NCI-H1930 (cell line): ENCODE data around the gene IGSF3.

Experiments
- DNase-seq, 2 experiments: peaks; one replicate each; lab custom pipeline; 2025; lab: John Stamatoyannopoulos, UW

IGSF3 gene

DNA sequence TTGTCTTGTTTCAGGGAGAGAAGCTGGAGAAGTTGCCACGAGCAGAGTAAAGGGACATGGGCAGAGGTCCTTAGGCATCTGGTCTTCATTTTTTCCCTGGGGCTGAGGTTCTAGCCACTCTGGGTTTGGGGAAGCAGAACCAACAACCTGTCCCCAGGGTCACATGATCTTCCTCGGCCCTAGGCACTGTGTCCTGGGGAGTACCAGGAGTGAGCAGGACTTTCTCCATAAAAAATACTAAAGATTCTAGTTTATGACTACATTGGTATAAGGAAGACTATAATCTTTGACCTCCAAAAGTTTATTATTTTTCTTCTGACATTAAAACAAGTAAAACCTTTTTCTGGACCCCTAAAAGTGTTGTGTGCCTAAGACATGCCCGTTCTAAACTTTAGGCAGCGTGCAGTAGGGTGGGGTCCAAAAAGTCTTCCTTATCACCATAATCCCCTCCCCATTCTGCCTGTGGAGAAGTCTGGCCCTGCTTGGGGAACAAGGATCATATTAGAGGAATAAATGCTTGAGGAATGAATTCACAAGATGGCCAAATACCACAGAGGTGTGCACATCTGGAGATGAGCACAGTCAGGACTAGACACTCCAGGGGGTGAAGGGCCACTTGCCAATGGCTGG, 19.3 kb upstream of the IGSF3 start:
- DNase-seq, result no peak

DNA sequence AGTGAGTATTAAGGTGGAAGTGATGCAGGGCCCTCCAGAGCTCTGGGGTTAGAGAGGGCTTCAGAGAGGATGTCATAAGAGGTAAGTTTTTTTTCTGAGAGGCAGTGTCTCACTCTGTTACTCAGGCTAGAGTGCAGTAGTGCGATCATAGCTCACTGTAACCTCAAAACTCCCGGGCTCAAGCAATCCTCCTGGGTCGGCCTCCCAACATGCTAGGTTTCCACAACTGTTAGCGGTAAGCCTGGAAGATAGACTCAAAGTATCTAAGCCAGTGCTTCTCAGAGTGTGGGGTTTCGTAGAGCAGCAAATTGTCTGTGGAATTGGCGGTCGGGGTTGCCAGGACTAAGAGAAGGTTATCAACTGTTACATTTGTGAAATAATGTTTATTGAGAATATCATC, 18.6 kb upstream of the IGSF3 start:
- no peak for DNase-seq

DNA sequence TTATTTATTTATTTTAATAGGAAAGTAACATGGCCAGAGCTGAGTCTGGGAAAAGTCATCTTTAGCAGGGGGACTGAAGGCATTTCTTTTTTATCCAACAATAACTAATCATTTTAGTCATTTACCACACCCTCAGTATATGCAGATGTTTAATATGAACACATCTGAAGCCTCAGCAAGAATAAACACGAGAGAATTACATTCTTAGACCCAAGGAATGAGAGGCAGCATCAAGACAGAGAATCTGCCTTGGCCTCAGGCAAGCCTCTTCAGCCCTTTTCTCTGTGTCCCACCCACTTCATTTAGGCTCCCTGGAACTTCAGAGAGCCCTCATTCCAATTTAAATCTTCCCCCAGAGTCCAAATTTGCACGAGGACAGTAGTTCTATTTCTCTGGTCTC, 17.0 kb upstream of the IGSF3 start:
- no peak for DNase-seq

DNA sequence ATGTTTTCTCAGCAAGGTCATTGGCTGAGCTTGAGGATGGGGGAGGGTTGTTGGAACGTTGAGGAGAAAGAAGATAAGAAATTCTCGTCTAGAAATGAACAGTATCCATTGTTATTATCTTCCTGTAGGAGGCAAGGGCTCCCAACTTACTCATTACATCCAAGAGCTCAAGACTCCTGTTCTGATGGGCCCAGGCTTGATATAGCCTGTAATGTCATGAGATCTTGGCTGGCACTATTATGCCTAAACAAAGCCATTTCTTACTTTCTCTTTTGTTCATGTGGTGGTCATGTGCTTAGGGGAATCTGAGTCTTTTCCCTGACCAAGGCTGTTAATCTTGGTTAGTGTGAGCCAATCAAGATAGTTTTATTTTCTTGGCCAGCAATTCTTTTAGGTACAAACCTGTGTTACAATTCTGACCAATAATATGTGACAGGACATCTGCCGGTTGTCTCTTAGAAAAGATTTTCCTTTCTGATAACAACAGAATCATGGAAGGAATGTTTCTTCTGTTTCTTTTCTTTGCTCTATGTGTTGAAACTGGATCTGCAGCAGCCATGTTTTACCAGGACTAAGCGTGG, 15.2 kb upstream of the IGSF3 start:
- DNase-seq, result no peak

DNA sequence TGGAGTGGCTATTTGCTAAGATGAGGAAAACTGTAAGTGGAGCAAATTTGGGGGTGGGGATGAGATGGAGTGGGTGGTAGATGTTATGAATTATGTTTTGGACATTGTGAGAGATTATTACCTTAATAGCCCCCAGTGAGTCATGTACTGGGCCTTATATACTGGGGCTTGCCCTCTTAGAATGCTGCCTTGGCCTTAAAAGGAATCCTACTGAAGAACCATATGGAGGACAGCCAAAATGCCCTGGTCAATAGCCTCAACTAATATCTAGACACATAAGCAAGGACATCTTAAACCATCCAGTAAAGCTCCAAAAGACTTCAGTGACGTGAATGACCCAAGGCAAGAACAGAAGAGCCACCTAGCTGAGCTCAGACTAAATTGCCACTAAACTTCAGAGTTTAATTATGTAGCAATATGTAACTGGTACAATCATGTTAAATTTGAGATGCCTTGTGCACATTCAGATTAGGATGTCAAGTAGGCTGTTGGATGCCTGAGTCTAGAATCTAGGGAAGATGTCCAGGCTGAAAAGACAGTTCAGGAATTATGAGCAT, 13.9 kb upstream of the IGSF3 start:
- no peak for DNase-seq

DNA sequence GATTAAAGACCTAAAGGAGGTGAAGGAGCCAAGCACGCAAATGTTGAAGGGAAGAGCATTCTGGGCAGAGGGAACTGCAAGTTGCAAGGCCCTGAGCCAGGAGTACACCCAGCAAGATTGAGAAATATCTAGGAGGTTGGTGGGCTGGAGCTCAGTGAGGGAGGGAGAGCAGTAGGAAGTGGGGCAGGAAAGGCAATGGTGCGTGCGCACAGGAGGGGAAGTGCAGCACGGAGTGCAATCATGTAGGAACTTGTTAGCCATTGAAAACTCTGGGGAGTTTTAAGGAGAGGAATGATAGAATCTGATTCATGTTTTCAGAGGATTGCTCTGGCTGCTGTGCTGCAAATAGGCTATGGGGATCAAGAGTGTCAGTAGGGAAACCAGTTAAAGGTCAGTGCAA, 13.2 kb upstream of the IGSF3 start:
- DNase-seq, result no peak

DNA sequence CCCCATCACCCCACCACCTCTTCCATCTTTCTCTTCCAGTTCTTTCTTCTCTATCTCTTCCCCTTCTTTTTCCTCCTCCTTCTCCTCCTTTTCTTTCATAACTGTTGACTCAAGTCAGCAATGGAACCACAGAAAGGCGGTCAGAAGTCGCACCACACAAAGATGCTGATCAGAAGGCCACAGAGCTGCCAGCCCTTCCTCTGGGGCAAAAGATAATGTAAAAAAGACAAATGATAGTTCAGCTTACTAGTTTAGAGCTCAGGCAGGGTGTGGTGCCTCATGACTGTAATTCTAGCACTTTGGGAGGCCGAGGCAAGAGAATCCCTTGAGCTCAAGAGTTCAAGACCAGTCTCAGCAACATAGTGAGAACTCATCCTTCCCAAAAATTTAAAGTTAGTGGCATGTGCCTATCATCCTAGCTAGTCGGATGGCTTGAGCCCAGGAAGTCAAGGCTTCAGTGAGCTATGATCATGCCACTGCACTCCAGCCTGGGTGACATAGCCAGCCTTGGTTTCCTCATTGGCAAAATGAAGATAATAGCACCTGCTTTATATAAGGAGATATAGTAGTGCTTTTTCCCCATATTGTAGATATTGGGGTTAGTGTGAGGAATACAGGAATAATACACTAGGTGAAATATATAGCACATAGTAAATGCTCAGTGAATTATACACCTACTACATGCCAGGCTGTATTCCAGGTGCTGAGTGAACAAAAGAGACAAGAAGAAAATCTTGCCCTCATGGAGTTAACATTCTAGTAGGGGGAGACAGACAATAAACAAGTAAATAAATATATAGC, 12.5 kb upstream of the IGSF3 start:
- DNase-seq, result no peak

DNA sequence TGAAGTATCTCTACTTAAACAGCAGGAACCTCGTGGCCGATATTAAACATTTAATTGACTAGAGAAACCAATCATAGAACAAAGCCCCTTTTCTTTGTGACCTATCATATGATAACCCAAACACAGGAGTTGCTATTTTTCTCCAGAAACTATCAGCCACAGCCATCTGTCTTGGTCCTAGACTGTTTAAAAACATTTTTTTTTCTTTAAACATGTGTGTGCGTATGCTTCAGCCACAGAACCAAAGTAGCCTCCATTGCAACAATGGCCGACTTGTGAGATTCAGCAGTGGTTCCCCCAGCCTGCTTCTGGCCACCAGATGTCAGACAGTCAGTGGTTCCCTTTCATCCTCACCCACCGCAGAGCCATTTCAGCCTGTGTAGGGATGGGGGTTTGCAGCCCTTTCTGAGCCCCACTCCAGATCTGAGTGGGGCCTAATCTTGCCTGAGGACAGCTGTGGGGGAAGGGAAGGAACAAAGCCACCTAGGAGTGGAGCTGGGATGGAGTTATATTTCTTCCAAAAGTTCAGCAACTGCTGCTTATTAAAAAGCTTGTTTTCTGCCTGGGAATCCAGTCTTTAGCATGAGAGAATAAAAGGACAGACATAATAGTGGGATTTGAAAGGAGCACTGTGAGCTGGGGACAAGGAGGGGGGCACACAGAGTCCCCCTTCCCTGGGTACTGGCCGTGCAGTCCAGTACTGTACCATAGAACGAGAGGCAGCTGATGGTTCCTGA, 11.7 kb upstream of the IGSF3 start:
- DNase-seq, result peak in 1 of 2 experiments; percentile 8

DNA sequence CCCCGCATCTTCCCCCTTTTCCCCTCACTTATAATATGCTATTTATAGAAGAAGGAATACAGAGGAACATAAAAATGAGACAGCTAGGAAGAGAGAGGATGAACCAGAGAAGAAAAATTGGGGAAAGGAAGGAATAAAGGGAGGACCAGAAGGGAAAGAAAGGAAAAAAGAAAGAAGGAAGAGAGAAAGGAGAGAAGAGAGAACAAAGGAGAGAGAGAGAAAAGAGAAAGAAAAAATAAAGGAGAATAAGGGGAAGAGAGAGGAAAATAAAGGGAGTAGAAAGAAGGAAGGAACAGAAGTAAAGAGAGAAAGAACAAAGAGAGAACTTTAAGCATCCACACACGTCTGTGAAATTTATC, 11.2 kb upstream of the IGSF3 start:
- no peak for DNase-seq

DNA sequence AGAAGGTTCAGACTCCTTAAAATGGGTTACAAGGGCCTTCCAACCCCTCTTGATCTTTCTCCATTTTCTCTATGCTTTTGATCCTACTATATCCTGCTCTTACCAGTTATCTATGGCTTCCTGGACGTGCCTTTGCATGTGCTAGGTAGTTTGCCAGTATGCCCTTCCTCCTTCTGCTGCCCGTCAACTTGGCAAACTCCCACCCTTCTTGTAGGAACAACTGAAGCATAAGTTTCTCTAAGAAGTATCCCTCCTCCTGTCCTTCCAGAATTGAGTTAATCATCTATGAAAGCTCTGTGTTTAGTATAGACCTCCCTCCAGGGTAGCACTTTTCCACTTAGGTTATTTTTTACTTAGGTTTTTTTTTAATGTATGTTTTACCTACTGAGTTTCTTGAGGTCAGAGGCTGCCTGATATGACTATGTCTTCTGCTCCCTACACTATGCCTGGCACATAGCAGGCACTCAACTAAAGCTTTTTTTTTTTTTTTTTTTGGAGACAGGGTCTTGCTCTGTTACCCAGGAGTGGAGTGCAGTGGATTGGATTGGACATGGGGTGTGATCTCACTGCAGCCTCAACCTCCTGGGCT, 10.0 kb upstream of the IGSF3 start:
- no peak for DNase-seq

DNA sequence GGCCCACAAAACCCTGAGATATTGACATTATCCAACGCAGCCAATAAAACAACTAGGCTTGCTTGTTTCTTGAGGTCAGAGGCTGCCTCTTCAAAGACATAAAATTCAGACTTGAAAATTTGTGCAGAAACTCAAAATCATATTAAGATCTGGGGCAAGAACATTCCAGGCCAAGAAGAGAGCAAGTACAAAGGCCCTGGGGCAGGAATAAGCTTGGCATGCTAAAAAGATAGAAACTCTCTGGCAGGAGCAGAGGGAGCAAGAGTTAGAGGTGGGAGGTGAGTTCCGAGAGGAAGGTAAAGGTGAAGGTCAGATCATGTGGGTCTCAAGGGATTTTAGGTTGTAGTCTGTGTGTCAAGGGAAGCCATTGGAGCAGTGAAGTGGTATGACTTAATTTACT, 8.8 kb upstream of the IGSF3 start:
- DNase-seq, result no peak

DNA sequence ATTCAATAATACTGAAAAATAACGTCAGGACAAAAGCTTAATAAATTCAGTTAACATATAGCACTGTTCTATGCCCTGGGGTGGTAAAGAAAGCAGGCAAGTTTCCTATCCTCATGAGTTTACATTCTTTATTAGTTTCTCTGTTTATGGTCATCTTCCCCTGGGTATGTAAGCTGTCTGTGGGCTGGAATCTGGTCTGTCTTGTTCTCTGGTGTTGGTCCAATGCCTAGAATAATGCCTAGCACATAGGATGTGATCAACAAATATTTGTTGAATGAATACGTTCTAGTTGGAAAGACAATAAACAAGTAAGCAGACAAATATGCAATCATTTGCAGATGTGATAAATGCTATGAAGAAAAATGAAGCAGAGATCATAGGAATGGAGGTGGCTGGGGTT, 7.2 kb upstream of the IGSF3 start:
- DNase-seq, result no peak

DNA sequence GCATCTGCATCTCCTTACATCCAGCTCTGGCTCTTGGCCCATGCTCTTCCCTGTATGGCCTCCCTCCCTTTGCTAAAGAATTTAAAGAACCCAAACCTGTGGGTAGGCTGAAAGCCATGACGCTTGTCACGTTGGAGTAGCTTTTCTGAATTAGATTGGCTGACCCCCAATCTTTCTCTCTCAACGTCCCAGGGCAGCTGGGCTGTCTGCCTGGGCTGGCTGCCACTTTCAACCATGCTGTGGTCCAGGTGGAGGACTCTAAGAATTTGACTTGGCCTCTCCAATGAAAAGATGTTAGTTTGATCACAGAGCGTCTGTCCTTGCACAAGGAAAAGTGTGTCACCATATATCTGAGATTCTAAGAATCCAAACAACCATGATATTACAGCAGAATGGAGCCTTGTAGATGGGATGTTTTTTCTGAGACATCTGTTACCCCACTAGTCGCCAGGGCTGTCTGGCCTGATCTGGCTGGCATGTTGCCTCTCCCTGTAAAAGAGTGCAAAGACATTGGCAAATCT, 6.5 kb upstream of the IGSF3 start:
- no peak for DNase-seq

DNA sequence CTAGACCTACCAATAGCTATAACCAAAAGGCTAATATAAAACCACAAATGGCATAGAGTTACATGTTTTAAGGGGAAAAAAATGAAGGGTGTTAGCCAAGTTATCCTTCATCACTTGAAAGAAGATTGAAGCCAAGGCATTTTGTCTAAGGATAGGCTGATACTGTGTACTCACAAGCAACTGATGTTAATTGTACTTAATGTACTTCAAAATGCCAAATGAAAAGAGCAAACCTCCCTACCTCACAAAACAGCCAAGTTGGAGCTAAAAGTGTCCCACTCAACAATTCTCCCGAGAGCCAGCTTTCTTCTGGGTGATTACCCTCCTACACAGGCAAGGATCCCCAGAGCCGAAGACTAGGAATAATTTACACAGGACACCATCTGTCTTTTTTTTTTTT, 4.4 kb upstream of the IGSF3 start:
- DNase-seq, result no peak

DNA sequence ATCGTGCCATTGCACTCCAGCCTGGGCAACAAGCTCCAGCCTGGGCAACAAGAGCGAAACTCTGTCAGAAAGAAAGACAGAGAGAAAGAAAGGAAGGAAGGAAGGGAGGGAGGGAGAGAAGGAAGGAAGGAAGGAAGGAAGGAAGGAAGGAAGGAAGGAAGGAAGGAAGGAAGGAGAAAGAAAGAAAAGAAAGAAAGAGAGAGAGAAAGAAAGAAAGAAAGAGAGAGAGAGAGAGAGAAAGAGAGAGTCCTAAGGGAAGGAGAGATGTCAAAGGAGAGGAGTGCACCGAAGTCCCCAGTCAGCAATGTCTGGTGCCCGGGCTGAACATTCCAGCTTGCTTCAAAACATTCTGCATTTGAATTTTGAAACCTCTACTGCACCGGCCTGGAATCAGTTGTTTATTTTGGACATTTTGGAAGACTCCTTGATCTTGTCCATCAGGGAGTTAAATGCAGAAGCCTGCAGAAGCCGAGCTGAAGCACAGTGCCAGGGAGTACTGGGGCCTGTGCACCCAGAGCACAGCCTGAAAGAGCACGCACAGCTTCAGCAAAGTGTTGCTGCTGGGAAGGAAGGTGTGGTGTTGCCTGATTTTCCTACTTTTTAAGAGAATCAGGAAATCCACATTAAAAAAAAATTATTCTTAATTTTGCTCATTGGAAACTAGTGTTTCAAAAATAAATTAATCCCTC, 3.7 kb upstream of the IGSF3 start:
- DNase-seq, result no peak

DNA sequence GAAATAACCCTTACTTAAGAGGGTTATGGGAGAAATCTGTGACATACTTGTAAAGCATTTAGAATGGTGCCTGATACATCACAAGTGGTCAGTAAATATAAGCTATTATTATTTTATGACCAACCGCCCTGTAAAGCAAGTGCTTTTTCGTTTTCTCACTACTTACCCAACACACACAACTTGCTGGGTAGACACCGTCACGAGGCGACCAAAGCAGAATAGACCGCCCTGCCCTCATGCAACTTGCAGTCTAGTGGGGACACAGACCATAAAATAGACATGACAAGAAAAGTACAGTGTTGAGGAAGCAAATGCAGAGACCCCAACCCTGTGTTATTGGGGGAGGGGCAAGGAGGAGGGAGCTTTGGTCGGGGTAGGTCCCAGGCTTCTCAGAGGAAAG, 744 bp upstream of the IGSF3 start:
- no peak for DNase-seq

DNA sequence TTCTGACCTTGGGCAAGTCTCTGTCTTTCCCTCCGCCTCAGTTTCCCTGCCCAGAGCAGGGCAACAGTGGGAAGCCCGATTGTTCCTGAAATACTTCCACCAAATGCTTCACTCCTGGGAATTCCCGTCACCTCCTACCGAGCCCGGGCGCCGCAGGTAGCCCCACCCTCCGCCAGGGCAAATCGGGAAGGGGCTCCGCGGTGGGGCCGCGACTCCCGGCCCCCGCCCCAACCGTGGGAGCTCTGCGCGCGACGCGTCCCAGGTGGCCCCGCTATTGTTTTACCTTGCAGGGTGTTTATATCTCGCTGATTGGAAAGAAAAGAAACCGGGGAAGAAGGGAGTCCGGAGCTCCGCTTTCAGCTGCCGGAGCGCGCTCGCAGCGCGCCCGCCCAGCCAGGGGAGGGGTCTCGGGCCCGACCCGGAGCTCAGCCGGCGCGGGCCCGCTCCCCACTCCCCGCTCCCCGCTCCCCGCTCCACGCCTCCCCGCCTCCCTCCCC, 407 bp downstream of the IGSF3 start:
- DNase-seq, result no peak

DNA sequence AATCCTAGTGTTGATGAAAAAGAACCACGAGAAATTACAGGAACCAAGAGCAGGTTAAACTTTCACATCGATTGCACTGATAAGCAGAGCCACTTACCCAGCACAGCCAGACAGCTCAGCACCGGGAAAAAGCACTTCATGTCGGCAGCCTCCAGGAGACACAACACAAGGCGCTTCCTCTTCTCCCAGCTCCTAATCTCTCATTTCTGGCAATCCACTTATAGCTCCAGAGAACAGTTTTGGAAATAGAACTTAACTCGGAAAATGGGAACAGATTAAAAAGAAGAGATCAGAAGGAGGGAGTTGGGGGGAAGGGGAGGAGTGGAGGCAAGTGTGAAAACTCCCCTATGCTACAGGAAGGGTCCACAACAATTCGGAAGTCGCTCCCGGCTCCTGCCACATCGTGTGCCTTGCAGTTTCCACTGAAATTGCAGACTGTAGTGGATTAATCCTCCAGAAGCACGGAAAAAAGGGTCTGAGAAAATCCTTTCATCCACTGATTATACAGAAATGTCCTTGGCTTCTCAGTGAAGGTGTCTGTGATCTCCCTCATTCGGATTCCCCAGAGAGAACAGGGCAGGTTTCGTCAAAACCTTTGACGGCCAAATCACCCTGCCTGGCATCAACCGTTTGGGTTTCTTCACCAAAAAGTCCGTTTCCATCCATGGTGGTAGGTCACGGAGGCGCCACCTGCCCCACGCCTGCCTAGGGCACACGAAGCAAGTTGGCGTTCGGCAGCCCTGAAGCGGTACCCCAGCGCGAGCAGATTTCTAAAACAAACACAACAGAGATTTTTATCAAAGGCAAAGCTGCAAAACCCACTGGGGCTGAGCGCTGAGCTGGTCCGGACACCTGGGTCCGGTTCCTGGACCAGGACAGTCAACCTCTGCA, 1.1 kb downstream of the IGSF3 start:
- no peak for DNase-seq

DNA sequence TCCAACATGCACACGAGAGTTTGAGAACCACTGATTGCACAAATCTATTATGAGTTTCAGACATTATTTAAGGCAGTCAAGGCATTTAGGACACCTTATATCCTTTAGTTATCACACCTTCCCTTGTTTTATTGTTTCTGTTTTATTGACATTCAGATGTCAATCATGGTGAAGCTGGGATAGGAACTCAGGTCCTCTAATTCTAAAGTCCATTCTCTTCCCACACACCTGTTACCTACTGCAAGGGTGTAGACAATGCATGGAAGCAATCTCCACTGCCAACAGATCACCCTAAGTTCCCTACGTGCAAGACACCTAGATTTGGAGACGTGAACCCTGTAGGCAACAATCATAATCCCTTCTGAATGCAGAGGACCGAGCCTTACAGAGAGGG, 2.6 kb downstream of the IGSF3 start:
- DNase-seq, result no peak

DNA sequence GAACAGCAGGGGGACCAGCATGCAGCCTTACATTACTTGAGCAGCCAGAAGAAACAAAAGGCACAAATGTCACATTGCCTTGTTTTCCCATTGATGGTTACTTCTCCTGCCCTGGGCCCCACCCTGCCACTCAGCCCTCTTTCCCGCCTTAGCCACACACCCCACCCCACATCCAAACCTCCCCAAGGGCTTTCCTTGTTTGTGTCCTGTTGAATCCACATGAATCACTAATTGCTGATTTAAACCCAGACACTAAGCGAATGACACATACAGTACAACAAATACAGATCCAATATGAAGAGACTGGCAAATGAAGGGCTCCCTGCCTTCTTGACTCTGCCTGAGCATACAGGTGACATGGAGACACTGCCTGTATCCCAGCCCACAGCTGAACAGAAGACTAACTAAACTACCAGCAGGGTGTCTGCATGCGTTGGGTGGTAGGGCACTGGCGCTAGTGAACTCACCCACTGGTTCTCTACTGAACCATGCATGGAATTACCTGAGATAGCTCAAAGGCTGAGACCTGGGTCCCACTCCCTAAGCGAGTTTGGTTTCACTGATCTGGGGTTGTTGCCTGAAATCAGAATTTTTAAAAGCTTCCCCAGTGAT, 3.1 kb downstream of the IGSF3 start:
- DNase-seq, result no peak
